ENCODE data around the gene CYP11A1.

CYP11A1 gene

GRCh38 chr15:74396445-74397238 is 29.2 kb upstream of the CYP11A1 start:
- no peak for DNase-seq (ENCODE audit: insufficient read length, low spot score)
- TF ChIP-seq SPI1 (IDR thresholded peaks at IDR 0.05; ENCODE audit: low read depth, low read length) (peak; percentile 93), POLR2AphosphoS5 (IDR thresholded peaks at IDR 0.05; ENCODE audit: low read depth, low read length) (peak; percentile 75), POLR2A (IDR thresholded peaks at IDR 0.05; ENCODE audit: low read depth, low read length) (peak; percentile 65), TAF1 (IDR thresholded peaks at IDR 0.05; ENCODE audit: low read depth, low read length) (peak; percentile 61; the same call in 1 of the 2 replicates), POU2F2 (IDR thresholded peaks at IDR 0.05; ENCODE audit: low read depth, low read length) (peak; percentile 6; the same call in 1 of the 2 replicates), PAX5 (IDR thresholded peaks at IDR 0.05; ENCODE audit: insufficient read depth, low read length, severe bottlenecking) (no peak)
- peak; percentile 95 for FAIRE-seq

DNA sequence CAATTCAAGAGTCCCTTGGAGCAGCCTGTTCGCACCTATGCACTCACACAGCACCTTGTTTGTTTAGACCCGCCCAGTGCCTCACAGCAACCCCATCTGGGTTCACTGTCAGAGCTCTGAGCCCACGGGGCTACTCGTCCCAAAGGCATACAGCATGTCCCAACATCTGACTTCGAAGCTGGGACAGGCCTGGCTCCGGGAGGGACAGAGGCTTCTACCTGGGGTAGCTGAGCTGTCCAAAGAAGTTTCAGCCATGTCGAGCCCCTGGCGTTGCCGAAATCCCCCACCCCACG is 28.6 kb upstream of the CYP11A1 start:
- TF ChIP-seq POLR2A (IDR thresholded peaks at IDR 0.05; ENCODE audit: low read depth, low read length): no peak
- TF ChIP-seq POLR2AphosphoS5 (IDR thresholded peaks at IDR 0.05; ENCODE audit: low read depth, low read length): no peak
- no peak for TF ChIP-seq POU2F2 (IDR thresholded peaks at IDR 0.05; ENCODE audit: low read depth, low read length)
- no peak for TF ChIP-seq TAF1 (IDR thresholded peaks at IDR 0.05; ENCODE audit: low read depth, low read length)
- no peak for TF ChIP-seq PAX5 (IDR thresholded peaks at IDR 0.05; ENCODE audit: insufficient read depth, low read length, severe bottlenecking)
- no peak for TF ChIP-seq SPI1 (IDR thresholded peaks at IDR 0.05; ENCODE audit: low read depth, low read length)
- FAIRE-seq (no peak), DNase-seq (ENCODE audit: insufficient read length, low spot score) (no peak)

GRCh38 chr15:74395319-74396145 is 28.1 kb upstream of the CYP11A1 start:
- TF ChIP-seq SPI1 (IDR thresholded peaks at IDR 0.05; ENCODE audit: low read depth, low read length) (no peak), POLR2AphosphoS5 (IDR thresholded peaks at IDR 0.05; ENCODE audit: low read depth, low read length) (no peak), POLR2A (IDR thresholded peaks at IDR 0.05; ENCODE audit: low read depth, low read length) (no peak), POU2F2 (IDR thresholded peaks at IDR 0.05; ENCODE audit: low read depth, low read length) (no peak), TAF1 (IDR thresholded peaks at IDR 0.05; ENCODE audit: low read depth, low read length) (no peak), PAX5 (IDR thresholded peaks at IDR 0.05; ENCODE audit: insufficient read depth, low read length, severe bottlenecking) (no peak)
- no peak for DNase-seq (ENCODE audit: insufficient read length, low spot score)
- FAIRE-seq: peak; percentile 13

- TF ChIP-seq TAF1 (IDR thresholded peaks at IDR 0.05; ENCODE audit: low read depth, low read length) (no peak), POU2F2 (IDR thresholded peaks at IDR 0.05; ENCODE audit: low read depth, low read length) (no peak), POLR2AphosphoS5 (IDR thresholded peaks at IDR 0.05; ENCODE audit: low read depth, low read length) (no peak), POLR2A (IDR thresholded peaks at IDR 0.05; ENCODE audit: low read depth, low read length) (no peak), PAX5 (IDR thresholded peaks at IDR 0.05; ENCODE audit: insufficient read depth, low read length, severe bottlenecking) (no peak), SPI1 (IDR thresholded peaks at IDR 0.05; ENCODE audit: low read depth, low read length) (no peak)
- FAIRE-seq: peak; percentile 45
- no peak for DNase-seq (ENCODE audit: insufficient read length, low spot score)
Measured at GRCh38 chr15:74394090-74394846, 26.8 kb upstream of the CYP11A1 start.

- TF ChIP-seq TAF1 (IDR thresholded peaks at IDR 0.05; ENCODE audit: low read depth, low read length) (no peak), SPI1 (IDR thresholded peaks at IDR 0.05; ENCODE audit: low read depth, low read length) (no peak)
- FAIRE-seq (no peak), DNase-seq (ENCODE audit: insufficient read length, low spot score) (no peak)
Measured at GRCh38 chr15:74393423-74393822, 26.0 kb upstream of the CYP11A1 start.

GRCh38 chr15:74392902-74393301 is 25.5 kb upstream of the CYP11A1 start:
- no peak for DNase-seq (ENCODE audit: insufficient read length, low spot score)
- FAIRE-seq: no peak

DNA sequence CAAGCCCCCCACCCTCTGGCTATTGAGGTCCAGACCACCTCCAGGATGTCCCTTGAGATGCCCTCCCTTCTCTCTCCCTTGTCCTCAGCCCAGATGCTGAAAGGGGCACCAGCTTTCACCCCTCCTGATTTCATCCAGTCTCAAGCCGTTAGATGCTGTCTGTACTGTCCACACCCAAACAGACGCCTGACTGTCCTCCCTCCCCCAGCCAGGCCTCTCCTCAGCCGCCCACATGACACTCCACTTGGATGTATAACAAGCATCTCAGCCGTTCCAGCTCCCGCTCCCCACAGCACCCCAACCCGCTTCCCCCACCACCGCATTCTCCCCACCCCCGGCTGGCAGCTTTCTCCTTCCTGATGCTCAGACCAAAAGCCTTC is 25.0 kb upstream of the CYP11A1 start:
- TF ChIP-seq PAX5 (IDR thresholded peaks at IDR 0.05; ENCODE audit: insufficient read depth, low read length, severe bottlenecking): no peak
- TF ChIP-seq POLR2A (IDR thresholded peaks at IDR 0.05; ENCODE audit: low read depth, low read length): no peak
- no peak for TF ChIP-seq POLR2AphosphoS5 (IDR thresholded peaks at IDR 0.05; ENCODE audit: low read depth, low read length)
- TF ChIP-seq SPI1 (IDR thresholded peaks at IDR 0.05; ENCODE audit: low read depth, low read length): no peak
- no peak for TF ChIP-seq POU2F2 (IDR thresholded peaks at IDR 0.05; ENCODE audit: low read depth, low read length)
- no peak for TF ChIP-seq TAF1 (IDR thresholded peaks at IDR 0.05; ENCODE audit: low read depth, low read length)
- FAIRE-seq: peak; percentile 26
- DNase-seq (ENCODE audit: insufficient read length, low spot score): no peak

More at GRCh38 chr15:74392902-74393301, 25.5 kb upstream of the CYP11A1 start:
- no peak for TF ChIP-seq POLR2A (IDR thresholded peaks at IDR 0.05; ENCODE audit: low read depth, low read length)

DNA sequence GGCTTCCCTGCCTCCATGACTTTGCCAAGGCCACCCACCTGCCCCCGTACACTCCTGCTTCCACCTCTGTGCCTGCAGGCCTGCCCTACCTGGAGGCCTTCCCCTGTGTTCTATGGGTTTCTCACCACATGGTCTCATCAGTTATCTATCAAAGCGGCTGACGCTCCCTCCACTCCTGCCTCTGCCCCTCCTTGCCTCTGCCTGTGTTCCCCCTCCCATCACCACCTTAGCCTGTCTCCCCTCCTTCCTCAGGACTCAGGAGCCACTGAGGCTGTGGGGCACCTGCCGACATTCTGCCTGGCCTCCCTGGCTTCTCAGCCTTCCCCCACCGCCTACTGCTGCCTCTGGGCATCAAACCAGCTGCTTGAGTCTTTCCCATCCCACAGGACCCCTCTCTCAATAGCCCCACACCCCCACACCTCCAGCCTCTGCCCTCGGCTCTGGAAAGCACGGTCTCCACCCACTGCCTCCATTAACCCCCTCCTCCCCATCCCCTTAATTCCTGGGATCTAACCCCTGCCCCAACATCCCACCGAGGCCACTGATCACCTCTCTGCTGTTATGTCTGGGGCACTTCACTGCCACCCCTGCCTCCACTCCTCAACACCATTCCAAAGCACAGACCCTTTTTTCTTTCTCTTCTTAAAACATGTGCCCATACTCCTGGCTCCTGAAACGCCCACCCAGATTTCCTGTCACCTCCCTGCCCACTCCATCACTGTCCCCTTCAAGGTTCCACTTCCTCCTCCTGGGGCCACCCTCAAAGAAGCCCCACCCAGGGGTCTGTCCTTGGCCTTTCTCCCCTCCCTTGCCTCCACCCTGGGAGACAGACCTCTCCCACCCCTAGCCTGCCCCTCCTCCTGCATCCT is 24.4 kb upstream of the CYP11A1 start:
- peak; percentile 81 for TF ChIP-seq SPI1 (IDR thresholded peaks at IDR 0.05; ENCODE audit: low read depth, low read length)
- no peak for TF ChIP-seq POLR2A (IDR thresholded peaks at IDR 0.05; ENCODE audit: low read depth, low read length)
- no peak for FAIRE-seq

More for the DNA sequence above, 24.4 kb upstream of the CYP11A1 start:
- no peak for DNase-seq (ENCODE audit: insufficient read length, low spot score)
